ENCODE data around the gene GGTLC1.

The GGTLC1 gene

DNA sequence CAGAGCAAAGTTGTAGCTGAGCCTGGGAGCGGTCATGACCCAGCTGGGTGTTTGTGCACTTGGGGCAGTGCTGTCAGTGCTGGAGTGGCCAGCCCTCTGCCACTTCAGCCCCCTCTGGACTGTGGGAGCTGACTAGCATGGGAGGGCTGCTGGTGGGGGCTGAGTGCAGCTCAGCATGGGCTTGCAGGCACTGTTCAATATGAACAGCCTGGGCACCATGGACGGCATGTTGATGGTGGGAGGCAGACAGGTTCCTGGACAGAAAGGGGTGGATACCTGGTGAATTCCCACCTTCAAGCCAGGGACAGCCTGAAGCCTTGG lies 50.5 kb downstream of the GGTLC1 start:
- TF ChIP-seq ZNF658 (tag by site-specific recombination; IDR thresholded peaks at IDR 0.05) (no peak), ZNF146 (tag by site-specific recombination; IDR thresholded peaks at IDR 0.05) (no peak)
- TF ChIP-seq, protein P1, sequence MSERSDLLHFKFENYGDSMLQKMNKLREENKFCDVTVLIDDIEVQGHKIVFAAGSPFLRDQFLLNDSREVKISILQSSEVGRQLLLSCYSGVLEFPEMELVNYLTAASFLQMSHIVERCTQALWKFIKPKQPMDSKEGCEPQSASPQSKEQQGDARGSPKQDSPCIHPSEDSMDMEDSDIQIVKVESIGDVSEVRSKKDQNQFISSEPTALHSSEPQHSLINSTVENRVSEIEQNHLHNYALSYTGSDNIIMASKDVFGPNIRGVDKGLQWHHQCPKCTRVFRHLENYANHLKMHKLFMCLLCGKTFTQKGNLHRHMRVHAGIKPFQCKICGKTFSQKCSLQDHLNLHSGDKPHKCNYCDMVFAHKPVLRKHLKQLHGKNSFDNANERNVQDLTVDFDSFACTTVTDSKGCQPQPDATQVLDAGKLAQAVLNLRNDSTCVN (tag by site-specific recombination; optimal IDR thresholded peaks at IDR 0.05): no peak
- POLR2A ChIA-PET: no interaction called here
- CTCF ChIA-PET: interaction anchor here (0.6 to 2.2 kb wide), 19 partner anchors 9 to 1447 kb away, joined by 3 to 19 read pairs (median 4); no protein-coding TSS in a partner anchor
- Histone ChIP-seq H3K36me3 (ENCODE audit: control insufficient read depth in 2 of 2, insufficient read depth in 1 of 2, low read length in 2 of 2) (no peaks in the 10 kb centered on the region), H3K4me3 (ENCODE audit: low read depth, low read length) (no peak overlapping the region), H3K9me3 (ENCODE audit: control insufficient read depth, insufficient read depth, low read depth, low read length) (no peaks in the 10 kb centered on the region), H3K27ac (ENCODE audit: extremely low read depth, low read depth, low read length) (no peak overlapping the region), H3K4me1 (ENCODE audit: control insufficient read depth, insufficient read depth, low read length) (no peaks in the 10 kb centered on the region)

DNA sequence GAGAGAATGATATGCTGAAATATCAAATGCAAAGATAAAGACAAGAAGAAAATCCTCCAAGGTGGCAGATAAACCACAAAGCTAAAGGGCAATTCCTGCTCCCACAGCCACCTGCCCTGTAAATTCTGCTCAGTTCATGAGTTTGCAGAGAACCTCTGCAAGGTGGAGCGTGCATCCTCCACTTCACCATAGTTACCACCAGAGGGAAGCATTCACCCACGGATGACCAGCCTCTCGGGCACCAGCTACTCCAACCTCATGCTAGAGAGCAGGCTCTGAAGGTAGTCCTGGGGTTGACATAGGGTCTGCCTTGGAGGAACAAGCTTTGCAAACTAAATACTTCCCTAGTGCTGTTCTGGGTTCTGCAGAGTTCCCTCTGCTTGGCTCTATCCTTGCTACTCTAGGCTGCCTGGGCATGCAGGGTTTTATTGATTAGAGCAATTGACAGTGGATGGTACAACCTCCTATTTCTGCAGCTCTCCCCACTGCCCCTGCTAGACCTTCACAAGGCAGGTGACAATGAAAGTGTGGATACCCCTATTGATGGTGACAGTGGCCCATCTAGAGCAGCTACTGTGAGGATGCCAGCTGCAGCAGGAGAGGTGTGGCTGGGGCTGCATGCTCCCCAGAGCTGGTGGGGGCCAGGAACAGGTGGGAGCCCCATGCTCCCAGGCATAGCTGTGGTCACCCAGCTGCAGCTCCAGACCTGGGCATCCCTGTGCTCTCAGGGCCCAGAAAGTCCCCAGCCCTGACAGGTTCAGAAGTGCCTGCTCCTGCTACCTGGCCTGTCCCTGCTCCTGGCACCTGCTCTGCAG lies 51.1 kb downstream of the GGTLC1 start:
- Histone ChIP-seq H3K9me3 (ENCODE audit: control insufficient read depth, insufficient read depth, low read depth, low read length) (no peaks in the 10 kb centered on the region), H3K4me3 (ENCODE audit: low read depth, low read length) (no peak overlapping the region), H3K27ac (ENCODE audit: extremely low read depth, low read depth, low read length) (no peak overlapping the region), H3K36me3 (ENCODE audit: control insufficient read depth in 2 of 2, insufficient read depth in 1 of 2, low read length in 2 of 2) (no peaks in the 10 kb centered on the region), H3K4me1 (ENCODE audit: control insufficient read depth, insufficient read depth, low read length) (no peaks in the 10 kb centered on the region)
- TF ChIP-seq, protein P2, sequence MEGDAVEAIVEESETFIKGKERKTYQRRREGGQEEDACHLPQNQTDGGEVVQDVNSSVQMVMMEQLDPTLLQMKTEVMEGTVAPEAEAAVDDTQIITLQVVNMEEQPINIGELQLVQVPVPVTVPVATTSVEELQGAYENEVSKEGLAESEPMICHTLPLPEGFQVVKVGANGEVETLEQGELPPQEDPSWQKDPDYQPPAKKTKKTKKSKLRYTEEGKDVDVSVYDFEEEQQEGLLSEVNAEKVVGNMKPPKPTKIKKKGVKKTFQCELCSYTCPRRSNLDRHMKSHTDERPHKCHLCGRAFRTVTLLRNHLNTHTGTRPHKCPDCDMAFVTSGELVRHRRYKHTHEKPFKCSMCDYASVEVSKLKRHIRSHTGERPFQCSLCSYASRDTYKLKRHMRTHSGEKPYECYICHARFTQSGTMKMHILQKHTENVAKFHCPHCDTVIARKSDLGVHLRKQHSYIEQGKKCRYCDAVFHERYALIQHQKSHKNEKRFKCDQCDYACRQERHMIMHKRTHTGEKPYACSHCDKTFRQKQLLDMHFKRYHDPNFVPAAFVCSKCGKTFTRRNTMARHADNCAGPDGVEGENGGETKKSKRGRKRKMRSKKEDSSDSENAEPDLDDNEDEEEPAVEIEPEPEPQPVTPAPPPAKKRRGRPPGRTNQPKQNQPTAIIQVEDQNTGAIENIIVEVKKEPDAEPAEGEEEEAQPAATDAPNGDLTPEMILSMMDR (tag by site-specific recombination; IDR thresholded peaks at IDR 0.05): peak; percentile 78
- TF ChIP-seq ZNF350 (tag by site-specific recombination; IDR thresholded peaks at IDR 0.05): no peak
- TF ChIP-seq ZNF169 (tag by site-specific recombination; IDR thresholded peaks at IDR 0.05): no peak
- no peak for TF ChIP-seq HOXD13 (CRISPR knock-in tag; IDR thresholded peaks at IDR 0.05; ENCODE audit: borderline replicate concordance)
- TF ChIP-seq ZNF654 (tag by site-specific recombination; IDR thresholded peaks at IDR 0.05; ENCODE audit: low read depth): peak; percentile 86
- no peak for TF ChIP-seq ZNF791 (tag by site-specific recombination; IDR thresholded peaks at IDR 0.05)
- TF ChIP-seq, protein P3, sequence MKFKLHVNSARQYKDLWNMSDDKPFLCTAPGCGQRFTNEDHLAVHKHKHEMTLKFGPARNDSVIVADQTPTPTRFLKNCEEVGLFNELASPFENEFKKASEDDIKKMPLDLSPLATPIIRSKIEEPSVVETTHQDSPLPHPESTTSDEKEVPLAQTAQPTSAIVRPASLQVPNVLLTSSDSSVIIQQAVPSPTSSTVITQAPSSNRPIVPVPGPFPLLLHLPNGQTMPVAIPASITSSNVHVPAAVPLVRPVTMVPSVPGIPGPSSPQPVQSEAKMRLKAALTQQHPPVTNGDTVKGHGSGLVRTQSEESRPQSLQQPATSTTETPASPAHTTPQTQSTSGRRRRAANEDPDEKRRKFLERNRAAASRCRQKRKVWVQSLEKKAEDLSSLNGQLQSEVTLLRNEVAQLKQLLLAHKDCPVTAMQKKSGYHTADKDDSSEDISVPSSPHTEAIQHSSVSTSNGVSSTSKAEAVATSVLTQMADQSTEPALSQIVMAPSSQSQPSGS (tag by site-specific recombination; IDR thresholded peaks at IDR 0.05; ENCODE audit: low read depth): no peak
- TF ChIP-seq ZNF394 (tag by site-specific recombination; IDR thresholded peaks at IDR 0.05; ENCODE audit: borderline replicate concordance): peak; percentile 89
- TF ChIP-seq ZNF521 (tag by site-specific recombination; IDR thresholded peaks at IDR 0.05): no peak
- TF ChIP-seq, protein P1 (tag by site-specific recombination; optimal IDR thresholded peaks at IDR 0.05): no peak
- TF ChIP-seq, protein P4, sequence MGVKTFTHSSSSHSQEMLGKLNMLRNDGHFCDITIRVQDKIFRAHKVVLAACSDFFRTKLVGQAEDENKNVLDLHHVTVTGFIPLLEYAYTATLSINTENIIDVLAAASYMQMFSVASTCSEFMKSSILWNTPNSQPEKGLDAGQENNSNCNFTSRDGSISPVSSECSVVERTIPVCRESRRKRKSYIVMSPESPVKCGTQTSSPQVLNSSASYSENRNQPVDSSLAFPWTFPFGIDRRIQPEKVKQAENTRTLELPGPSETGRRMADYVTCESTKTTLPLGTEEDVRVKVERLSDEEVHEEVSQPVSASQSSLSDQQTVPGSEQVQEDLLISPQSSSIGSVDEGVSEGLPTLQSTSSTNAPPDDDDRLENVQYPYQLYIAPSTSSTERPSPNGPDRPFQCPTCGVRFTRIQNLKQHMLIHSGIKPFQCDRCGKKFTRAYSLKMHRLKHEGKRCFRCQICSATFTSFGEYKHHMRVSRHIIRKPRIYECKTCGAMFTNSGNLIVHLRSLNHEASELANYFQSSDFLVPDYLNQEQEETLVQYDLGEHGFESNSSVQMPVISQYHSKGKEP (tag by site-specific recombination; IDR thresholded peaks at IDR 0.05): no peak
- TF ChIP-seq ZNF514 (tag by site-specific recombination; IDR thresholded peaks at IDR 0.05): no peak
- no peak for TF ChIP-seq SALL2 (tag by site-specific recombination; IDR thresholded peaks at IDR 0.05; ENCODE audit: borderline replicate concordance)
- TF ChIP-seq, protein P5, sequence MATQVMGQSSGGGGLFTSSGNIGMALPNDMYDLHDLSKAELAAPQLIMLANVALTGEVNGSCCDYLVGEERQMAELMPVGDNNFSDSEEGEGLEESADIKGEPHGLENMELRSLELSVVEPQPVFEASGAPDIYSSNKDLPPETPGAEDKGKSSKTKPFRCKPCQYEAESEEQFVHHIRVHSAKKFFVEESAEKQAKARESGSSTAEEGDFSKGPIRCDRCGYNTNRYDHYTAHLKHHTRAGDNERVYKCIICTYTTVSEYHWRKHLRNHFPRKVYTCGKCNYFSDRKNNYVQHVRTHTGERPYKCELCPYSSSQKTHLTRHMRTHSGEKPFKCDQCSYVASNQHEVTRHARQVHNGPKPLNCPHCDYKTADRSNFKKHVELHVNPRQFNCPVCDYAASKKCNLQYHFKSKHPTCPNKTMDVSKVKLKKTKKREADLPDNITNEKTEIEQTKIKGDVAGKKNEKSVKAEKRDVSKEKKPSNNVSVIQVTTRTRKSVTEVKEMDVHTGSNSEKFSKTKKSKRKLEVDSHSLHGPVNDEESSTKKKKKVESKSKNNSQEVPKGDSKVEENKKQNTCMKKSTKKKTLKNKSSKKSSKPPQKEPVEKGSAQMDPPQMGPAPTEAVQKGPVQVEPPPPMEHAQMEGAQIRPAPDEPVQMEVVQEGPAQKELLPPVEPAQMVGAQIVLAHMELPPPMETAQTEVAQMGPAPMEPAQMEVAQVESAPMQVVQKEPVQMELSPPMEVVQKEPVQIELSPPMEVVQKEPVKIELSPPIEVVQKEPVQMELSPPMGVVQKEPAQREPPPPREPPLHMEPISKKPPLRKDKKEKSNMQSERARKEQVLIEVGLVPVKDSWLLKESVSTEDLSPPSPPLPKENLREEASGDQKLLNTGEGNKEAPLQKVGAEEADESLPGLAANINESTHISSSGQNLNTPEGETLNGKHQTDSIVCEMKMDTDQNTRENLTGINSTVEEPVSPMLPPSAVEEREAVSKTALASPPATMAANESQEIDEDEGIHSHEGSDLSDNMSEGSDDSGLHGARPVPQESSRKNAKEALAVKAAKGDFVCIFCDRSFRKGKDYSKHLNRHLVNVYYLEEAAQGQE (tag by site-specific recombination; IDR thresholded peaks at IDR 0.05): no peak
- TF ChIP-seq ZNF140 (tag by site-specific recombination; IDR thresholded peaks at IDR 0.05): 0 out of 2 replicates have a peak, but pooled peaks have one; percentile 20
- TF ChIP-seq ZNF274 (IDR thresholded peaks at IDR 0.05; ENCODE audit: low read length): no peak
- TF ChIP-seq ZNF274 (tag by site-specific recombination; IDR thresholded peaks at IDR 0.05; ENCODE audit: borderline replicate concordance): no peak
- ChIA-PET POLR2A (no interaction called here), CTCF (interaction anchor here (0.6 to 2.2 kb wide), 26 partner anchors 9 to 1447 kb away, joined by 3 to 19 read pairs (median 3); no protein-coding TSS in a partner anchor)

All from HEK293 (cell line).